ENCODE data around the gene RENBP. TPM values are rescaled to one million over a fixed set of nuclear protein-coding genes. Genes with fewer than 3 reads are reported as not detected.

Gene RENBP
- total RNA-seq, 2 experiments from 2014 or later = 14.3 to 15.8 TPM

GRCh38 chrX:153973127-153974002, 28.9 kb upstream of the RENBP start:
- no peaks in the 10 kb centered on the region for H3K27me3 Mint-ChIP-seq
- no peaks in the 10 kb centered on the region for H3K9me3 Mint-ChIP-seq
- TF ChIP-seq CTCF (IDR thresholded peaks at IDR 0.05) = no peak

GRCh38 chrX:153972368-153973126, 28.1 kb upstream of the RENBP start, which contains the start of gene TMEM187:
Gene TMEM187, plus strand, starts transcription at chrX:153972754. Its CDS starts 9,309 bp downstream, at chrX:153982063.
- H3K9me3 Mint-ChIP-seq = no peaks in the 10 kb centered on the region
- H3K4me3 Mint-ChIP-seq = peak within 1 kb of the TSS; percentile 93
- intact Hi-C loops (cut with micrococcal nuclease) = no loop called here
- H3K27ac Mint-ChIP-seq = peak within 1 kb of the TSS; percentile 100
- no peaks in the 10 kb centered on the region for H3K27me3 Mint-ChIP-seq
- CTCF ChIA-PET = interaction anchor here (1.3 kb wide), 1 partner anchor 42 kb away, joined by 4 read pairs; no protein-coding TSS in a partner anchor
- no peak for TF ChIP-seq CTCF (IDR thresholded peaks at IDR 0.05)
- DNase-seq (peak; percentile 93), ATAC-seq (peak; percentile 55)
- POLR2A ChIA-PET = interaction anchor here (1.0 to 12.0 kb wide), 10 partner anchors 9 to 468 kb away, joined by 3 to 105 read pairs (median 9); partner anchors contain the start of genes ARHGAP4 and RPL10
- H3K4me1 Mint-ChIP-seq (ENCODE audit: low read depth) = peaks cover 17% of the 10 kb centered on the region
- peaks cover 36% of the 10 kb centered on the region for H3K36me3 Mint-ChIP-seq (ENCODE audit: low read depth)

More at GRCh38 chrX:153973127-153974002, 28.9 kb upstream of the RENBP start:
- peaks cover 15% of the 10 kb centered on the region for H3K4me1 Mint-ChIP-seq (ENCODE audit: low read depth)
- ATAC-seq = no peak
- no peak for DNase-seq
- CTCF ChIA-PET = interaction anchor here (0.9 to 1.3 kb wide), 2 partner anchors 39 to 41 kb away, joined by 3 to 4 read pairs; no protein-coding TSS in a partner anchor
- intact Hi-C loops (cut with micrococcal nuclease) = no loop called here
- peak overlapping the region; percentile 88 for H3K4me3 Mint-ChIP-seq
- peak overlapping the region; percentile 98 for H3K27ac Mint-ChIP-seq
- POLR2A ChIA-PET = interaction anchor here (0.7 to 12.0 kb wide), 9 partner anchors 8 to 467 kb away, joined by 3 to 105 read pairs (median 3); partner anchors contain the start of gene ARHGAP4
- peaks cover 27% of the 10 kb centered on the region for H3K36me3 Mint-ChIP-seq (ENCODE audit: low read depth)

- ATAC-seq = peak; percentile 32
- CTCF ChIA-PET = interaction anchor here (1.0 to 1.6 kb wide), 3 partner anchors 41 to 45 kb away, joined by 3 to 7 read pairs (median 3); partner anchors contain the start of gene ARHGAP4
Measured at GRCh38 chrX:153971450-153972367, 27.3 kb upstream of the RENBP start, which contains the start of gene HCFC1. Gene HCFC1, minus strand, starts transcription at chrX:153971818. Its CDS starts 978 bp downstream, at chrX:153970840.

More at GRCh38 chrX:153971450-153972367, 27.3 kb upstream of the RENBP start, which contains the start of gene HCFC1:
- Mint-ChIP-seq H3K4me1 (ENCODE audit: low read depth) (peaks cover 23% of the 10 kb centered on the region), H3K36me3 (ENCODE audit: low read depth) (peaks cover 43% of the 10 kb centered on the region), H3K9me3 (no peaks in the 10 kb centered on the region), H3K27ac (peak within 1 kb of the TSS; percentile 100), H3K27me3 (no peaks in the 10 kb centered on the region), H3K4me3 (peak within 1 kb of the TSS; percentile 93)
- POLR2A ChIA-PET = interaction anchor here (0.6 to 12.0 kb wide), 19 partner anchors 10 to 469 kb away, joined by 3 to 105 read pairs (median 4); partner anchors contain the start of genes ARHGAP4, NAA10, RPL10 and SSR4
- DNase-seq = peak; percentile 93
- intact Hi-C loops (cut with micrococcal nuclease) = no loop called here
- TF ChIP-seq CTCF (IDR thresholded peaks at IDR 0.05) = no peak
